ENCODE measurements around the gene OR52E8. TPM values are rescaled to one million over a fixed set of nuclear protein-coding genes. Genes with fewer than 3 reads are reported as not detected.
A peak's percentile ranks its signal among the peaks of the same experiment; 100 is the strongest.

OR52E8 gene
- total RNA-seq (not detected), polyA plus RNA-seq (not detected)

GRCh38 chr11:5857590-5857989 is at the start of gene OR52E8:
OR52E8 (minus strand) TSS chr11:5857690; CDS start chr11:5857690, 0 bp downstream.
- no peak within 1 kb of the TSS for H3K27ac ChIP-seq
- no peak for TF ChIP-seq CTCF (IDR thresholded peaks at IDR 0.05)
- TF ChIP-seq POLR2AphosphoS5 (IDR thresholded peaks at IDR 0.05): no peak
- no peak for TF ChIP-seq POLR2A (IDR thresholded peaks at IDR 0.05)
- TF ChIP-seq EP300 (IDR thresholded peaks at IDR 0.05): no peak
- H3K4me1 ChIP-seq: no peaks in the 10 kb centered on the region
- no peaks in the 10 kb centered on the region for H3K27me3 ChIP-seq
- no peaks in the 10 kb centered on the region for H3K9me3 ChIP-seq
- intact Hi-C loops (cut with DNase I): no loop called here
- no peaks in the 10 kb centered on the region for H3K36me3 ChIP-seq
- H3K4me3 ChIP-seq: no peak within 1 kb of the TSS
- no peak for DNase-seq
- 92 to 94% methylated on average over 3 of the region's 3 CpGs for WGBS, 2 donors

- no peak for DNase-seq
- H3K36me3 ChIP-seq: no peaks in the 10 kb centered on the region
- H3K27ac ChIP-seq: no peak overlapping the region
- WGBS, 2 donors: 86 to 92% methylated on average over 2 of the region's 2 CpGs
- intact Hi-C loops (cut with DNase I): no loop called here
- no peak overlapping the region for H3K4me3 ChIP-seq
- no peaks in the 10 kb centered on the region for H3K4me1 ChIP-seq
- no peaks in the 10 kb centered on the region for H3K9me3 ChIP-seq
- no peaks in the 10 kb centered on the region for H3K27me3 ChIP-seq
- TF ChIP-seq POLR2A (IDR thresholded peaks at IDR 0.05) (no peak), EP300 (IDR thresholded peaks at IDR 0.05) (no peak), POLR2AphosphoS5 (IDR thresholded peaks at IDR 0.05) (no peak), CTCF (IDR thresholded peaks at IDR 0.05) (no peak)
Measured at GRCh38 chr11:5899534-5899933, 42.0 kb upstream of the OR52E8 start.

GRCh38 chr11:5892908-5893307 is 35.4 kb upstream of the OR52E8 start, which contains the start of gene OR52E5:
OR52E5 (plus strand) TSS chr11:5893208; CDS start chr11:5900777, 7,569 bp downstream.
- no peaks in the 10 kb centered on the region for H3K36me3 ChIP-seq
- H3K27ac ChIP-seq: no peak within 1 kb of the TSS
- intact Hi-C loops (cut with DNase I): no loop called here
- 90 to 93% methylated on average over 3 of the region's 3 CpGs for WGBS, 2 donors
- H3K9me3 ChIP-seq: no peaks in the 10 kb centered on the region
- no peak for DNase-seq
- no peak within 1 kb of the TSS for H3K4me3 ChIP-seq
- H3K4me1 ChIP-seq: no peaks in the 10 kb centered on the region
- TF ChIP-seq EP300 (IDR thresholded peaks at IDR 0.05) (no peak), POLR2A (IDR thresholded peaks at IDR 0.05) (no peak), CTCF (IDR thresholded peaks at IDR 0.05) (no peak), POLR2AphosphoS5 (IDR thresholded peaks at IDR 0.05) (no peak)
- H3K27me3 ChIP-seq: no peaks in the 10 kb centered on the region

- WGBS, 2 donors: 62 to 66% methylated on average over 4 of the region's 4 CpGs
Measured at GRCh38 chr11:5891216-5891800, 33.8 kb upstream of the OR52E8 start.

More at GRCh38 chr11:5891216-5891800, 33.8 kb upstream of the OR52E8 start:
- no peak for DNase-seq
- no peaks in the 10 kb centered on the region for H3K27me3 ChIP-seq
- H3K4me1 ChIP-seq: no peaks in the 10 kb centered on the region
- no peaks in the 10 kb centered on the region for H3K9me3 ChIP-seq
- intact Hi-C loops (cut with DNase I): no loop called here
- TF ChIP-seq POLR2A (IDR thresholded peaks at IDR 0.05) (no peak), CTCF (IDR thresholded peaks at IDR 0.05) (peak in 1 of 4 experiments; percentile 32), EP300 (IDR thresholded peaks at IDR 0.05) (no peak), POLR2AphosphoS5 (IDR thresholded peaks at IDR 0.05) (no peak)
- no peak overlapping the region for H3K4me3 ChIP-seq
- no peaks in the 10 kb centered on the region for H3K36me3 ChIP-seq
- no peak overlapping the region for H3K27ac ChIP-seq
